OCI-LY7 (cell line): ENCODE measurements around the gene XPNPEP1.

ENCODE experiments used
- CTCF ChIP-seq: fragments of 200-600 bp; sonication (generic); conservative IDR thresholded peaks from 2 replicates; pipeline ENCODE4 v1.5.1; 2014; ENCODE audit warnings: mild to moderate bottlenecking, antibody characterized with exemption, low read length, moderate library complexity, mixed read lengths
- EZH2phosphoT487 ChIP-seq: fragments of 200-600 bp; sonication (generic); IDR thresholded peaks from 2 replicates; pipeline ENCODE4 v1.6.1; 2018; ENCODE audit warnings: low read depth, borderline replicate concordance, mild to moderate bottlenecking, mixed run types, antibody characterized with exemption, low read length, moderate library complexity, mixed read lengths

- TF ChIP-seq CTCF: no peak
- no peak for TF ChIP-seq EZH2phosphoT487
Measured at GRCh38 chr10:109958059-109958458, 34.7 kb upstream of the XPNPEP1 start.
